GM10266 (cell line): ENCODE results near the gene UBE2D2.

Experiments used
- DNase-seq: peaks from one replicate; pipeline ENCODE4 v3.0.0; 2012; ENCODE audit errors: extremely low spot score
- TF ChIP-seq, protein P1 (sequence below): IDR thresholded peaks from 2 replicates; pipeline ENCODE4 v1.5.1; 2012; ENCODE audit warnings: mild to moderate bottlenecking, low read depth; ENCODE audit not compliant: control insufficient read depth, insufficient read depth; ENCODE audit errors: missing control alignments

Gene UBE2D2

DNA sequence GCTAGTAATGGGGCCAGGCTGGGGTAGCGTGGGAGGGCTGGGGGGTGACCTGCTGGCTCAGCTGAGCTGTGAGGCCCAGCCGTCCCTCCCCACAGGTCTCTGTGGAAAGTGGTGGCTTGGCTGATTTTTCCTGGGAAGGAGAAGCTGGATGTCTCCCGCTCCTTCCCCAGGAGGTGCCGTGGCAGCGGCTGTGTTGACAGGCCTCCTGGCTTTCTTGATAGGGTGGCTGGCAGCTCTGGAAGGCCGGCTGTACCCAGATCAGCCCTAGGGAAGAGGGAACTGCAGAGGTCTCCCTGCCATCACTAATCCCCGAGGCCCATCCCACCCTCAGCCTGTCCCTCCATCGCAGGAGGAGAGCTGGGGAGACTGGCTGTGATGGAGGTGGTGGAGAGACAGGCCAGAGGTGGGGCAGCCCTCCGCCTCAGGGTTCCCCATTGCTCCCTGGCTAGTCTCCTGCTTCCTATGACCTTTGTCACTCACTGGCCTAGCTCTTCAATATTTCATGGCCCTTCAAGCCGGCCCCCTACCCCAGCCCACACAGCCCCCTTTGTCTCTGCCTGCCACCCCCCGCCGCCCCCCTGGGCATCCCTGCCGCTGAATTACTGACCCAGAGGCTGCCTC lies 93.8 kb downstream of the UBE2D2 start:
- TF ChIP-seq, protein P1, sequence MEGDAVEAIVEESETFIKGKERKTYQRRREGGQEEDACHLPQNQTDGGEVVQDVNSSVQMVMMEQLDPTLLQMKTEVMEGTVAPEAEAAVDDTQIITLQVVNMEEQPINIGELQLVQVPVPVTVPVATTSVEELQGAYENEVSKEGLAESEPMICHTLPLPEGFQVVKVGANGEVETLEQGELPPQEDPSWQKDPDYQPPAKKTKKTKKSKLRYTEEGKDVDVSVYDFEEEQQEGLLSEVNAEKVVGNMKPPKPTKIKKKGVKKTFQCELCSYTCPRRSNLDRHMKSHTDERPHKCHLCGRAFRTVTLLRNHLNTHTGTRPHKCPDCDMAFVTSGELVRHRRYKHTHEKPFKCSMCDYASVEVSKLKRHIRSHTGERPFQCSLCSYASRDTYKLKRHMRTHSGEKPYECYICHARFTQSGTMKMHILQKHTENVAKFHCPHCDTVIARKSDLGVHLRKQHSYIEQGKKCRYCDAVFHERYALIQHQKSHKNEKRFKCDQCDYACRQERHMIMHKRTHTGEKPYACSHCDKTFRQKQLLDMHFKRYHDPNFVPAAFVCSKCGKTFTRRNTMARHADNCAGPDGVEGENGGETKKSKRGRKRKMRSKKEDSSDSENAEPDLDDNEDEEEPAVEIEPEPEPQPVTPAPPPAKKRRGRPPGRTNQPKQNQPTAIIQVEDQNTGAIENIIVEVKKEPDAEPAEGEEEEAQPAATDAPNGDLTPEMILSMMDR, result no peak

DNA sequence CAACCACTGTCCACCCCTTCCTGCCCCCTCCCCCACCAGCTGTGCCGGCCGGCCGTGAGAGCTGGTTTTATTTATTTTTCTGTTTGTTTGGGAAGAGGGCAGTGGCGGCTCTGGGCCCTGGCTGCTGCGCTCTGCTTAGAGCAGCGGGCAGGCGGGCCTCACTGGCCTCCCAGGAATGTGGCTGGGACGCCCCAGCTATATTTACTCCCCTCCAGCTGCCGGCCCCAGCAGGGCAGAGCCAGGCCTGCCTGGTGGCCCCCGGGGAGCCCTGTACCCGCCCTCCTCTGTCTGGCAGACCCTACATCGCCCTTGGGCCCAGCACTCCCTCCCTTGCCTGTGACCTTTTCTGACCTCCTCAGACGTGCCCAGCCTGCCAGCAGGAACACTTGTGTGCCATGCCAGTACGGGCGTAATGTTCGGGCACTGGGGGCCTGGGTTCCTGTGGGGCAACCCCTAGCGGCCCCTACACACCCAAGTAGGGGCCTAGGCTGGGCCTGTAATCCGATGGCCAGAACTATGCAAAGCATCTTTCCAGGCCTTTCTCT lies 94.7 kb downstream of the UBE2D2 start:
- TF ChIP-seq, protein P1, result no peak
- DNase-seq, result no peak

More for the DNA sequence above, 93.8 kb downstream of the UBE2D2 start:
- DNase-seq, result no peak

DNA sequence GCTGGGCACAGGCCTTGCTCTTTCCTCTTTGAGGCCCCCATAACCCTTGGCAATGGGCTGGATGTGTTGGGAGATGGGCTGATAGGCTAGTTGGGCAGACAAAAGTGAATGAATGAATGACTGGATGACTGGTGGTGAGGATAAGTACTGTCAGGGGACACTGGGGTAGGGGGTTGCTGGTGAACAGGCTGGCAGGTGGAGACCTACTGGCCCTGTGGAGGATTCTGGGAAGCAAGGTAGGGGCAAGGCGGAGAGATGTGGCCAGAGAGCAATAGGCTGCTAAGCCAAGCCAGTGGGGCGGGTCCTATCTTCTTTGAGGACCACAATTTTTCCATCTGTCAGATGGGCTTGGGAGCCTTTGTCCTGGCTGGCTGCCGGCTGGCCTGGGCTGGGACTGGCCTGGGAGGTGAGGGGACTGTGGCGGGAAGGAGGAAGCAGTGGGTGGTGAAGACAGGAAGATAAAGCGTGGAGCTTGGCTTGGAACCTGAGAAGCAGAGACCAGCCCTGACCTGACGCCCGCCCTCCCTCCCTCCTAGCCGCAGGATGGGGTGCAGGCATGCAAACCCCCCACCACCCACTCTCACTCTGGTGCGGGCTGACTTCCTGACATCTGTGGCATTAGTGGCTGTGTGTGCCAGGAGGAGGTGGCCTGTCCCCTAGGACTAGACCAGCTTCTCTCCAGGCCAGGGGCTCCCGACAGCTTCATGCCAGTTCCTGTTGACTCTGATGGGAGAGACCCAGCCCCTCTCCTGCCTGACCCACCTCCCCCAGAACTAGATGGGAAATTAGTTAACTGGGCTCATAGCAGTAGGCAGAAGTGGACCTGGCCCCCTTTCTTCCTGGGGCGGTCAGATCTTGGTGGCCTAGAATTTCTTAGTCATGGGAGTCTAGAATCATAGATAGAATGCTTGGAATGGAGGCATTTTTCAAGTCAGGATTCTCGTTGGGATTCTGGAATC lies 96.5 kb downstream of the UBE2D2 start:
- no peak for DNase-seq
- TF ChIP-seq, protein P1, result no peak

DNA sequence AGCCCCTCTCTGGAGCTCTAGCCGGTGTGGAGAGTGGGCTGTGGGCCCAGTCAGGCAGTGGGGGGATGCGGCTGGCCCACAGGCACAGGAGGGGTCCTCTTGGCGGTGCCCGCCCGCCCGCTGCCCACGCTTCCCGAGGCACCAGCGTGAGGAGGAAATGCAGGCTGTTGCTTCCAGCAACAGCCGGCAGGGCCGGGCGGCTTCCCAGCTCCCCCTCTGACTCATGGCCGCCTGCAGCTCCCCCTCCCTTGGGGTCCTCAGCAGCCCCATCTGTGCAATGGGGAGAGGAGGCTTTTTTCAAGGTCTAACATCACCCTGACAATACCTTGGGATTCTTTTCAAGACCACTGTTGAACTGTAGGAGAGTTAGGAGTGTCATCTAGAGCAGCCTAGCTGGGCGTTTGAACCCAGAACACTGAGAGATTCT lies 97.4 kb downstream of the UBE2D2 start:
- TF ChIP-seq, protein P1, result no peak
- no peak for DNase-seq

DNA sequence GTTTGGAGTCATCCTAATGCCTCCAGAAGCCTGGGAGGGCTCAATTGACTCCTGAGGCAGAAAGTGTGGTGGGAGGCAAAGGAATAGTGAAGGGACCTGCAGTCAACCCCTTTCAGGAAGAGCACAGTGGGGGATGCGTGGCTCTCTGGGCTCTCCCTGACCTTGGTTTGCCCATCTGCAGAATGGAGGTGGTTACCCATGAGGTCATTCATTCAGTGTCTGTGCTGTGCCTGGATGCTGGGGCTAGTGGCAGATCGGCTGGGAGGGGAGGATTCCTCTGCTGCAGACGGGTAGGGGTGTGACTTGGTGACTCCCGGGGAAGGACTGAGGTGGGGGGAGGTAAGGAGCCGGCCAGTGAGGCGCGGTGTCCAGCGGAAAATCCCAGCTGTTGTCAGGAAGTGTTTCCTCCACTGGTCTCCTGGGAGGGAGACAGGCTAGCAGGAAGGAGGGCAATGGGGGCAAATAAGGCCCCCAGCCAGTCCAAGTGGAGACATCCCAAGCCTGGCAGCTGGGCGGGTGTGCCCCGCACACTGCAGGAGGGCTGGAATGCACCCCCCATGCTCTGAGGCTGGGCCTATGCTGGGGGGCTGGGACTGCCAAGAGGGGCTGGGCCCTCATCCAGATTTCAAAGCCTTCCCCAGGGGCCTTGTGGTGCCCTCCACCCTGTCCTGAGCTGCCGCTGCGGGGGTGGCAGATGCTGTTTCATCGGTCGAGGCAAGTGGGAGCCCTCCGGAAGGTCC lies 98.0 kb downstream of the UBE2D2 start:
- DNase-seq, result no peak
- TF ChIP-seq, protein P1, result no peak

DNA sequence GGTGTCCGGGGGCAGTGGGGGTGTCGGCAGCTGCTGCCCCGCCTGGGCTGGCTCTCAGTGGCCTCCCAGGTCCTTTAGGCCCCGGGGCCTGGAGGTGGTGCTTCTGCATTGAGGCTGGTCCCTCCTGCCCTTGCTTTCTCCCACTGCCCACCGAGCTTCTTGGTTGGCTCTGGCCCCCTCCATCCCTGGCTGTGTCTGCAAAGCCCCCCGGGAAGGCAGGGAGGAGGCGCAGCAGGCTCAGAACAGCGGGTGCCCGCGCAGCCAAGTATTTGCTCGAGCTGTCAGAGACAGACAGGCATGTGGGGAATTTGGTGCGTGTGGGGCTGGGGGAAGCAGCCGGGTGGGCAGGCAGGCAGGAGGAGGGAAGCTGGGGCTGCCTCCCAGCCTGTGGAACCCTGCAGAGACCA lies 98.6 kb downstream of the UBE2D2 start:
- DNase-seq, result no peak
- TF ChIP-seq, protein P1, result no peak
